NOMO-1 treated with dmso at 0.1 percent for 144 hours (cell line): ENCODE results near the gene DEFB128.
"Not testable (repeated sequence)": the region's sequence is repeated elsewhere in the genome, so short reads cannot be mapped to it uniquely, and the experiment has no call there.

Experiments used
- DNase-seq: peaks from one replicate; lab custom pipeline; 2025; ENCODE audit not compliant: unreplicated experiment; lab: John Stamatoyannopoulos, UW

The DEFB128 gene

DNA sequence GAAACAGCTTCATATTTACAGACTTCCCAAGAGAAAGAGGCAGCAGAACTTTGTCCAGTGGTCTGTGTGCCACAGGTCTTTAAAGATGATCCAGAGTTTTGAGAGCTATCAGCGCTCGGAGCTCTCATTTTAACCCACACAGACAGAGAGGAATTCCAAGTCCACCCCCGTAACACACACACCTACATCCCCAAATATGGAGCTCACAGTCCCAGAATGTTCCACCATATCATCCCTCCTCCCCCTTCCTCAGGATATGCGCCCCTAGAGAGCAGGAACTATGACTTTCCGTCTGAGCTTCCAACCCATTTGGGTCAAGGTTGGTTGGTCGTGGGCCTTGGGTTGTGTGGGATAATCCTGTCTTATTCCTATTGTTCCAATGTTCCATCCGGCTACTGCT is at the start of gene DEFB128:
Gene DEFB128 (minus strand): TSS at position 101 of the 400 bp plus-strand sequence. CDS start 88 bp downstream, at position 13.
- DNase-seq, result no peak

DNA sequence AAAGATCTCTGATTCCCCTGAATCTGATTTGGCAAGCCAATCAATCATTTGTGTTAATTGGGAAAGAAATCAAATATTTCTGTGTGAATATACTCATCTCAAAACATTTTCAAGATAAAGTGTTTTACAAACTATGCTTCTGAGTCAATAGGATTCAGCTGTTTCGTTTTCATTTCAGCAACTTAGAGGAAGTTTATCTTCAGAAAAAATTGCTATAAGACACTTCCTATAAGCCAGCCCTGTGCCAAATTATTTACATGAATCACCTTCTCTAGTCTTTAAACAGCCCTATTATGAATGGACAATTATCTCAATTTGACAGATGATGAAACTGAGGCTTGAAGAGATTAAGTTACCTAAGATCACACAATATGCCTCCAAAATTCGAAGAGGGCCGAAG is 48.4 kb upstream of the DEFB128 start:
- DNase-seq, result no peak

DNA sequence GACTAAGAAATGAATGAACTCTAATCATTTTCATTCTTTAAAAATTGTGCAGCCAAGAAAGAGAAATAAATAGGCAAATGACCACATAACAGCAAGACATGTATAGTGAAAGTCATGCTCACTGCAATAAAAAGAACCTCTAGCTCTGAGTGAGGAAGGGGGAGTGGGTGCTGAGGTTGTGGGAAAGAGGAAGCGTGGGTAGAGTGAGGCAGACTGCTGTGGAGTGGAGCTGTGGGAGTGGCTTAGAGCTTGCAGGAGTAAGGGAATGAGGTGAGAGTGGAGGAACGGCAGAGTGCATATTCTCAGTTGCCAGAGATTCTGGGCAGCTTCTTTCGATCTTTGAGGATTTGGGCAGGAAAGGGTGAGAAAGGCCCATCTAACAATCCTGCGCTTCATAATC is 48.0 kb upstream of the DEFB128 start:
- peak; percentile 53 for DNase-seq

DNA sequence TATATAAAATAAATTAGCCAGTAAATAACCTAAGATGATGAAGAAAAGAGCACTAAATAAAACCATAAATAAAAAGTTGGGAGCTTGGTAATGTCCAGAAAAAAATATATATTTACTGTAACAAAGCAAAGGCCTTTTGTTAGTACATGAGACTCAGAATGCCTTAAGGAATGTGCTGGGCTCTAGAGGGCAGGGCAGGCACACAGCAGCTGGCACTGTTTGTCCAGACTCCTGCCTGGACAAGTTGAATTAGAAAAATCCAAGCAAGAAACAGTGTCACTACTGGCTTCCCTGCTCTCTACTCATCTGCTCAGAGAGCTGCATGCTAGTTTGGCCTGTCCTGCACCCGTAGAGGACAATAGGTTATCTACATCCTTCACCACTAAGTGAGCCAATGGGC is 46.4 kb upstream of the DEFB128 start:
- no peak for DNase-seq

DNA sequence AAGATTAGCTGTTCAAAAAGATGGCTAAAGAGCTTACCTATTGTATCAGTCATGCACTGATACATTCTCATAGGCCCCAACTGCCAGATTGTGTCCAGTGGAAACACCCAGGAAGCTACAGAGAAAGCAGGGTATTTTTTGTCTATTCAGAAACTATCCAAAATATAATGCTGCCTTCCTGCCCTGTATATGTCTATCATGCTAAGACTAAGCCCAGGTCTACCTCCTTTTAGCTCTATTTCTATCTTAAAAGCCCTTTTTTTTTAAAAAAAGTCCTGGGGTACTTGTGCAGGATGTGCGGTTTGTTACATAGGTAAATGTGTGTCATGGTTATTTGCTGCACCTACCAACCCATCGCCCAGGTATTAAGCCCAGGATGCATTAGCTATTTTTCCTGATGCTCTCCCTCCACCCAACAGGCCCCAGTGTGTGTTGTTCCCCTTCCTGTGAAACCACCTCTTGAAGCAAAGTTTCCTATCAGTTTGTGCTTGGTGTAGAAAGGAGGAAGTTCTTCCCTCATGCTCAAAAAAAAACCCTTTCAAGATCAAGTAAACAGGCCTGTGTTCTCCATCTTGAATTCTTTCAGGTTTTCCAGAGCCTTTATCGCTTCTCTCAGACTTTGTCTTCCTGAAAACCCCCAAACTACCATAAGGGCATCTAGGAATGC is 38.1 kb upstream of the DEFB128 start:
- DNase-seq, result peak; percentile 45

DNA sequence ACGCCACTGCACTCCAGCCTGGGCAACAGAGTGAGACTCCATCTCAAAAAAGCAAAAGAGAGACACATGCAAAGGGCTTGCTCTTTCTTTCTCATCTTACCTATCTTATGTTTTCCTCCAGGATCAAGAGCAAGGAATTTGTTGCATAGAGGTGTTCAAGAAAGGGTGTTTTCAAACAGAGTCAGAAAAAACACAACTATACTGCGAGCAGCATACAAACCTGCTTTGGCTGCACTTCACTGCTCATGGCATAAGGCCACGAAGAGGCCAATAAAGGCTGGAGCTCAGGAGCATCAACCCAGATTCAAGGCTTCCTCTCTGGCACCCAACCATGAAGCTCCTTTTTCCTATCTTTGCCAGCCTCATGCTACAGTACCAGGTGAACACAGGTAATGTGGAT is 37.4 kb upstream of the DEFB128 start, which contains the start of gene DEFB129:
Gene DEFB129 (plus strand): TSS at position 301 of the 400 bp plus-strand sequence. CDS start 31 bp downstream, at position 332.
- no peak for DNase-seq

DNA sequence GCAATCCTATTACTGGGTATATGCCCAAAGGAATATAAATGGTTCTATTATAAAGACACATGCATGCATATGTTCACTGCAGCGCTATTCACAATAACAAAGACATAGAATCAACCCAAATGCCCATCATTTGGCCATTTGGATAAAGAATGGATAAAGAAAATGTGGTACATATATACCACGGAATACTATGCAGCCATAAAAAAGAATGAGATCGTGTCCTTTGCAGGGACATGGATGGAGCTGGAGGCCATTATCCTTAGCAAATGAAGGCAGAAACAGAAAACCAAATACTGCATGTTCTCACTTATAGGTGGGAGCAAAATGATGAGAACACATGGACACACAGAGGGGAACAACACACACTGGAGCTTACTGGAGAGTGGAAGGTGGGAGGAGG is 36.4 kb upstream of the DEFB128 start:
- not testable (repeated sequence) for DNase-seq

DNA sequence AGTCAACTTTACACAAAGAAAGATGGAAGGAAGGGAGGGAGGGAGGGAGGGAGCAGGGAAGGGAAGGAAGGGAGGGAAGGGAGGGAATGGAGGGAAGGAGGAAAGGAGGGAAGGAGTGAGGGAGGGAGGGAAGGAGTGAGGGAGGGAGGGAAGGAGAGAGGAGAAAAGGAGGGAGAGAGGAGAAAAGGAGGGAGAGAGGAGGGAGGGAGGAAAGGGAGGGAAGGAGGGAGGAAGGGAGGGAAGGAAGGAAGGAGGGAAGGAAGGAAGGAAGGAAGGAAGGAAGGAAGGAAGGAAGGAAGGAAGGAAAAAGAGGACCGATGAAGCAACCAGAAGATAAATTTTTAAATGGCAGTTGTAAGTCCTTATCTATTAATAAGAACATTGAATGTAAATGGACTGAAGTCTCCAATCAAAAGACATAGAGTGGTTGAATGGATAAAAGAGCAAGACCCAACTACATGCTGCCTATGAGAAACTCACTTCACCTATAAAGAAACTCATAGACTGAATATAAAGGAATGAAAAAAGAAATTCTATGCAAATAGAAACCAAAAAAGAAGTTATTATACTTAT is 31.8 kb upstream of the DEFB128 start:
- no peak for DNase-seq

DNA sequence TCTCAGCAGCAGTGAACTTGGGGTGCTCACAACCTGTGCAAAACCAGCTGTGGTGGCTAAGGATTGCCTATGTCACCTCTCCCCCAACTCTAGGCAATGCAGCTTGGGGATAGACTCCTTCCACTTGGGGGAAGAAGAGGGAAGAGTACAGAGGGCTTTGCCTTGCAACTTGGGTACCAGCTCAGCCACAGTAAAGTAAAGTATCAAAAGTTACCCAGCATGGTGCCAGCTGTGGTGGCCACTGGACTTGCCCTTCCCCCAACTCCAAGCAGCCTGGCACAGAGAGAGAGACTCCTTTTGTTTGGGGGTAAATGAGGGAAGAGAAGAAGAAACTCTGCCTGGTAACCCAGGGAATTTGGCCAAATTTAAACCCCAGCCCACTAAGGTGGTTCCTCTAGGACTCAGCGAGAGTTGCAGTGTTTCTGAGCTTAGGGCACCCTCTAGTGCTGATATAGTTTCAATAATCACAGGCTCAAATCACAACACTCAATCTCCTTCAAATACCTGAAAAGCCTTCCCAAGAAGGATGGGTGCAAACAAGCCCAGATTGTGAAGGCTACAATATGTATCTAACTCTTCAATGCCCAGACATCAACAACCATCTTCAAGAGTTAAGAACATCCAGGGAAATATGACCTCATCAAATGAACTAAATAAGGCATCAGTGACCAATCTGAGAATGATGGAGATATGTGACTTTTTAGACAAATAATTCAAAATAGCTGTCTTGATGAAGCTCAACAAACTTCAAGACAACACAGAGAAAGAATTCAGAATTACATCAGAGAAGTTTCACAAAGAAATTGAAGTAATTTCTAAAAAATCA is 30.0 kb upstream of the DEFB128 start:
- no peak for DNase-seq

DNA sequence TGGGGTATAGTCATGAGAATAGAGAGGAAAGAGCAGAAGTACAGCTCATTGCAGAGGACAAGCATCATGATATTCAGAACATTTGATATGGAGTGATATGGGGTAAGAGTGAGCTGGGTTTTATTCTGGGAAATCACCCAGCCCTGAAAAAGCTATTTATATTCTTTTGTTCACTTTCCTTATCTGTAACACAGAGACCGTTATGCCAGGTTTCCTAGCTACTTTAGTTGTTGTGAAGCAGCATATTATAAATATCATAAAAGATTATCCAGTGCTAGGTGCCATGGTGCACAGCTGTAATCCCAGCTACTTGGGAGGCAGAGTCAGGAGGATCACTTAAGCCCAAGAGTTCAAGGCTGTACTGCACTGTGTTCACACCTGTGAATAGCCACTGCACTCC is 27.8 kb upstream of the DEFB128 start:
- no peak for DNase-seq

DNA sequence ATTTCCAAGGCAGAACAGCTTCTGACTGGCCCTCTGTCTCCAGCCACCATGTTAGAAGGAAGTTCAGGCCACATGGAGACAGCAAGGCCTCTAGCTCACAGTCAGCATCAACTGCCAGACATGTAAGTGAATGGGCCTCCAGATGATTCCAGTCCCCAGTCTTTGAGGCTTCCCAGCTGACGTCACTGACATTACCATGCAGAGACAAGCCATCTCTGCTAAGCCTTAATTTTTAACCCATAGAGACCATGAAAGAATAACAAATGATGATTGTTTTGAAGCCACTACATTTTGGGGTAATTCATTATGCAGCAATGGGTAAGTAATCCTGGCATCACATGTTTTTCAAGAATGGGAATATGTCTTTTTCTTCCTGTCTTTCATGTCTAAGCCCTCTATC is 26.3 kb upstream of the DEFB128 start:
- no peak for DNase-seq

DNA sequence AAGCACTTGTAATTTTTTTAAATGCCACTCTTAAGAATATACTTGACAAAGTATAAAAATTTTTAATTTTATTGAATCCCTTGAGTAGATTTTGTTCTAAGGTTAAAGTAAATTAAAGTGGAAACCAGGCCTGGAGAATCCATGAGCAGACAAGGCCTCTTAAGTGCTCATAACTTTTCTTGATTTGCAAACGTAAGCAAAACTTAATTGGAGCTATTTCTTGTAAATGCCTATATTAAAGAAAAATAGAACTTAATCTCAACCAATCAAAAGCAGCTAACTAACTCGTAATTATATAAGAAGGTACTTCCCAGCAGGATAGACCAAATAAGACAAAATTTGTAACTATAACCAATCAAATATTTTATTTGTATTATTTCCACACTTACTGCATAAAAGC is 24.9 kb upstream of the DEFB128 start:
- DNase-seq, result no peak

DNA sequence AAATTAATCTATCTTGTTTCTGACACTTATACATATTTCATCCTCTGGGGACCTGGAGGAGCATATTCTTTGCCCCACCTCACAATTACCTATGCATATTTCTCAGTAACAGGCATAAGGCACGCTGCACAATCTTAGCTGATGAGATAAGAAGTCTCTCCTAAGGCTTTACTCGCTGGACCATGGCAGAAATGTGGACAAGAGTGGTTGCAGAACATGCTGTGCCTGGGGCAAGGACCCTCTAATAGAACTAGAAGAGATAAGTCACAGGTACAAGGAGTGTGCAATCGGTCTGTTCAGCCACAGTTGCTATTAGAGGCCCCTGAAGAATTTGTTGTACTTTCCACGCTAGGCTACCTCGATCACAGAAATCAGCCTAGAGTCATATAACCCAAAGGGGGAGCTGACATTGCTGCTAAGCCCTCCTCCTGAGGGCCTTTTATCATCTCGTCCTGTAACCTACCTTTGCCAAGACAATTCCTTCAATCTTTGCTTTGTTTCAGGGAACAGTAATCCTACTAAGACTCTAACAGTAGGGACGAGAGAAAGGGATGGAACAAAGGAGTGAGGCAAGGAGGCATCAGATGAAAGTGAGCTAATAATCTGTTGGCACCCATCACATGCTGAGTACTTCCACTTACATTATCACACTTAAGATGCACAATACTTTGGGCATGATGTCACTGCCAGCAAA is 21.4 kb upstream of the DEFB128 start:
- no peak for DNase-seq

DNA sequence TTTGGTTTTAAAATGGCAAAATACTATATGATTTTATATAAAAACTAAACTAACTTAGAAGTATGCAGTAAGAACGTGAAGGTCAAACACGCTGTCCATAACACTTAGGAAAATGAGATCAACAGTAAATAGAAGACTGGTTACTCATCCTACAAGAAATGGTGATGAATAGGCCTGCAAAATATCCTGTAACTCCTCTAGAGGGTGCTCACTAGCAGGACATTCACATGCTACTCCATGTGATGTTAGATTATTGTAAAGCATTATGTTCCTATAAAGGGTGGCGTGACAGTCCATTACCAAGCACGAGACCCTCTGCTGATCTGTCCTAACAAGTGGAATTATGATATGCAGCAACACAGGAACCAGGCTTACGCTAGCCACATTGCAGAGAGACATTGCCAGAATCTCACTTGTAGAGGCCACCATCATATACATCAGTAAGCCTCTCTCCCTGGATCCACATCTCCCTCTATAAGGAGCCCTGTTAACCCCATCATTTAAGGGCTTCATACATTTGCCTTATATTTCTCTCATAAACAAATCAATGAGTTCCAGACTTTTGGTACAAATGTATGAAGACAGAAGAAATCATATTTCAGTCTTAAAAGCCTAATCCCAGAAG is 19.5 kb upstream of the DEFB128 start:
- peak; percentile 2 for DNase-seq

DNA sequence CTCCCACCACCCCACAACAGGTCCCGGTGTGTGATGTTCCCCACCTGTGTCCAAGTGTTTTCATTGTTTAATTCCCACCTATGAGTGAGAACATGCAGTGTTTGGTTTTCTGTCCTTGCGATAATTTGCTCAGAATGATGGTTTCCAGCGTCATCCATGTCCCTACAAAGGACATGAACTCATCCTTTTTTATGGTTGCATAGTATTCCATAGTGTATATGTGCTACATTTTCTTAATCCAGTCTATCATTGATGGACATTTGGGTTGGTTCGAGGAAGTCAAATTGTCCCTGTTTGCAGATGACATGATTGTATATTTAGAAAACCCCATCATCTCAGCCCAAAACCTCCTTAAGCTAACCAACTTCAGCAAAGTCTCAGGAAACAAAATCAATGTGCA is 14.1 kb upstream of the DEFB128 start:
- DNase-seq, result not testable (repeated sequence)

DNA sequence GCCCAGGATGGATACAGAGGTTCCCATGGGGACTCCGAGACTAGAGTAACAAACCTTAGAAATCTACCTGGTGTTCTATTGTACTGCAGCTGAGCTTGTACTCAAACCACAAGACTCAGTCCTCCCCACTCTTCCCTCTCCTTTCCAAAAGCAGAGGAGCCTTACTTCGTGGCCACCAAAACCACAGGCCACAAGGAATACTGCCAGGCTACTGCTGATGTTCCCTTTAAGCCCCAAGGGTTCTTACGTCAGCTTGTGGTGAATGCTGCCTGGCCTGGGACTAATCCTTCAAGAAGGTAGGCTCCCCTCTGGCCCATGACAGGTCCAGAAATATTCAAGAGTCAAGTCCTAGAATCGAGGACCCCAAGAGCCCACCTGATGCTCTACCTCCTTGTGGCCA is 10.5 kb upstream of the DEFB128 start:
- no peak for DNase-seq

DNA sequence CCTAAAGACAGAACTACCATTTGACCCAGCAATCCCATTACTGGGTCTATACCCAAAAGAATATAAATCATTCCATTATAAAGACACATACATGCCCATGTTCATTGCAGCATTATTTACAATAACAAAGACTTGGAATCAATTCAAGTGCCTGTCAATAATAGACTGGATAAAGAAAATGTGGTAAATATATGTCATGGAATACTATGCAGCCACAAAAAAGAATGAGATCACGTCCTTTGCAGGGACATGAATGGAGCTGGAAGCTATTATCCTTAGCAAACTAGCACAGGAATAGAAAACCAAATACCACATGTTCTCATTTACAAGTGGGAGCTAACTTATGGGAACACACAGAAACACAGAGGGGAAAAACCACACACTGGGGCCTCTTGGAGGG is 8.7 kb upstream of the DEFB128 start:
- no peak for DNase-seq

DNA sequence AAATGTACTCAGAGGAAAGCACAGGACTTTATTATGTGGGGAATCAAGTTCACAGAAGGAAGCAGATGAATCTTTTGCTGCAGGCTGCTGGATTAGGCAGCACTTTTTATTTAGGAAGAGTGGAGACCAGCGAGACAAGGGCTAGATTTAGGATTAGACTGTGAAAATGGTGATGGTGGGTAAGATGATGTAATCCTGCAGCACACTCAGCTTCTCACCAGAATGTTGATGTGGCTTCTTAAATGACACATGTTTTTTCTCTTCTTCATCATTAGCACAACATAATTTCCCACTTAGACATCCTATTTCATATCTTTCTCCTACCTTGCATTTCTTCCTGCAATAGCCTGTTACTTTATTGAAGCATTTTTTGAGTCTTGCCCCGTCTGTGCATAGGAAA is 1.8 kb downstream of the DEFB128 start:
- DNase-seq, result no peak

DNA sequence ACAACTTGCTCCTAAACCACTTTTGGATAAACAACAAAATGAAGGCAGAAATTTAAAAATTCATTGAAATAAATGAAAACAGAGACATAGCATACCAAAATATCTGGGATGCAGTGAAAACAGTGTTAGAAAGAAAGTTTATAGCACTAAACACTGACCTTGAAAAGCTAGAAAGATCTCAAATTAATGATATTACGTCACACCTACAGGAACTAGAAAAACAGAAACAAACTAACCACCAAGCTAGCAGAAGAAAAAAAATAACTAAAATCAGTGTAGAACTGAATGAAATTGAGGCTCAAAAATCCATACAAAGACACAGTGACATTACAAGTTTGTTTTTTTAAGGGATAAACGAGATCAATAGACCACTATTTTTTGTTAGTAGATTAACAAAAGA is 5.2 kb downstream of the DEFB128 start:
- DNase-seq, result no peak

DNA sequence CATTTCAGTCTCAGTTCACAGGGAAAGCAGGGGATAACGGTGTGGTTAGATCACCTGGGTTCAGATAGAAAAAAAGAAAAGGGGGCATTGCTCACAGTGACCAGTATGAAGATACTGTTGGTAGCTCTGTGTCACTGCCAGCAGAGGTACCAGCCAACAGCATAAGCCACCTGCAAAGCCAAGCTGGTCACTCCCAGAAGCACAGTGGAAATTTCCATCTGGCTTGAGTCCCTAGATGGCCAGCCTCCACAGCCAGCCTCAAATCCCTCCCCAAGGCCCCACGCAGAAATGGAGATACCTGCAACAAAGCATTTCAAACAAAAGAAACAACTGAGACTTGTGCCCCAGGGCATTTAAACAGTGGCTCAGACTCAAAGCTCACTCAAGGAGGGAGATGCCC is 20.6 kb downstream of the DEFB128 start:
- DNase-seq, result no peak

DNA sequence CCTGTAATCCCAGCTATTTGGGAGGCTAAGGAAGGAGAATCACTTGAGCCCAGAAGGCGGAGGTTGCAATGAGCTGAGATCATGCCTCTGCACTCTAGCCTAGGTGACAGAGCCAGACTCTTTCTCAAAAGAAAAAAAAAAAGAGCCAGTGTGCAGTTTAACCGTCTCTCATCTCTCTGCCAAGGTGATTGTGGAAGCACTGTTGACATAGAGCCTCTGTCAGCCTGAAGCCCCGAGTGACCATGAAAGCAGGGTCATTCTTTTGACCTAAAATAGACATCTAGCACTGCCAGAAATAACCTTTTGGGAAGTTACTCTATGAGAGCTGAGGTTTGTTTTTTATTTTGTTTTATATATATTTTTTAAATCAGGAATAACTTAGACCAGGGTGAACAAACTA is 24.9 kb downstream of the DEFB128 start:
- no peak for DNase-seq
